Measurements from ENCODE around the gene ARL15. TPM values are rescaled to one million over a fixed set of nuclear protein-coding genes. Genes with fewer than 3 reads are reported as not detected.

ARL15 gene
- polyA plus RNA-seq, 1 of the 3 experiments (the other 2 are of a cell fraction), result 6.4 TPM

DNA sequence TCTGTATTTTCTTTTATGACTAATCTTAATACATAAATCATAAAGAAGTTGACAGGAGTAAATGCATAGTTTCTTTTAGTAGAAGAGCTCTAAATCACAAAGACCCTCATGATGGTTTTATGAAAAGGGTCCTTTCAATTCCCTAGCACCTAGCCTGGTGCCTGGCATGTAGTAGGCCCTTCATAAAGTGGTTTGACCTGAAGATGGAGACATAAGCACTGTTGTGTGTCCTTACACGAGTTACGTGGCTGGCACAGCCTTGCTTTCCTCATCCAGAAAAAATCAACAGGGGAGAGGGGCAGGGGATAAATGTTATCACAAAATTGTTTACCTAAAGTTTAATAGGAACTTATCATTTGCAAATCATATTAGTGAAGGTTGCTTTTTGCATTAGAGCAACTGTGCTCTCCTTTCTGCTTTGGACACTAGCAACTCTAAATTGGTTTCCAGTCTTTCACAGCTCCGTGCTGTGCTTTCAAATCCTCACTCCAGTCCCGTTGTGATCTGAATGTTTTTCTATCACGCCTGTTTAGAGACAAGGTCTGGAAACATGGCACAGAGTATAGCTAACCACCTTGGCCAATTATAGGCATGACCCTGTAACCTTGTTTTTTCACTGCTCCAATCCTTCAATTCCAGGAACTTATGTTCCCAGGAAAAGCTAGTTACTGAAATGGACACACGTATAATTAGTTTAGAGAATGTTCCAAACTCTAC lies 55.7 kb downstream of the ARL15 start:
- no peak for DNase-seq
- Histone ChIP-seq H3K9ac (no peak overlapping the region), H3K27ac (ENCODE audit: low read depth in 2 of 2, low read length in 1 of 2) (no peak overlapping the region), H2AFZ (ENCODE audit: low read depth) (no peak overlapping the region), H3K36me3 (replicated peaks in 1 of 2; ENCODE audit: control insufficient read depth in 1 of 2, insufficient read depth in 2 of 2, low read length in 1 of 2) (no peaks in the 10 kb centered on the region), H3K4me3 (ENCODE audit: low read depth in 2 of 2, low read length in 1 of 2) (no peak overlapping the region), H3K4me1 (ENCODE audit: control insufficient read depth in 1 of 2, insufficient read depth in 2 of 2, low read depth in 1 of 2, low read length in 1 of 2) (peaks cover 0 to 2% of the 10 kb centered on the region in 2 experiments; a peak in 1 of 4 replicates), H3K27me3 (ENCODE audit: insufficient read depth) (no peaks in the 10 kb centered on the region), H3K9me2 (no peaks in the 10 kb centered on the region), H3K9me3 (no peaks in the 10 kb centered on the region), H3K4me2 (no peak overlapping the region), H3F3A (replicated peaks; ENCODE audit: insufficient read depth) (peaks cover 3% of the 10 kb centered on the region), H3K79me2 (ENCODE audit: insufficient read depth) (peaks cover 3% of the 10 kb centered on the region), H4K20me1 (ENCODE audit: insufficient read depth) (no peaks in the 10 kb centered on the region)
- ChIA-PET CTCF (interaction anchor here (1.1 to 2.1 kb wide), 4 partner anchors 11 to 262 kb away, joined by 3 to 10 read pairs (median 6); partner anchors contain the start of gene SNX18), POLR2A (no interaction called here)
- WGBS (ENCODE audit: low lambda C conversion rate), result 71% methylated on average over 6 of the region's 6 CpGs
- TF ChIP-seq, protein P1, sequence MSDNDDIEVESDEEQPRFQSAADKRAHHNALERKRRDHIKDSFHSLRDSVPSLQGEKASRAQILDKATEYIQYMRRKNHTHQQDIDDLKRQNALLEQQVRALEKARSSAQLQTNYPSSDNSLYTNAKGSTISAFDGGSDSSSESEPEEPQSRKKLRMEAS (IDR thresholded peaks at IDR 0.05; ENCODE audit: low read depth), result no peak
- TF ChIP-seq, protein P2, sequence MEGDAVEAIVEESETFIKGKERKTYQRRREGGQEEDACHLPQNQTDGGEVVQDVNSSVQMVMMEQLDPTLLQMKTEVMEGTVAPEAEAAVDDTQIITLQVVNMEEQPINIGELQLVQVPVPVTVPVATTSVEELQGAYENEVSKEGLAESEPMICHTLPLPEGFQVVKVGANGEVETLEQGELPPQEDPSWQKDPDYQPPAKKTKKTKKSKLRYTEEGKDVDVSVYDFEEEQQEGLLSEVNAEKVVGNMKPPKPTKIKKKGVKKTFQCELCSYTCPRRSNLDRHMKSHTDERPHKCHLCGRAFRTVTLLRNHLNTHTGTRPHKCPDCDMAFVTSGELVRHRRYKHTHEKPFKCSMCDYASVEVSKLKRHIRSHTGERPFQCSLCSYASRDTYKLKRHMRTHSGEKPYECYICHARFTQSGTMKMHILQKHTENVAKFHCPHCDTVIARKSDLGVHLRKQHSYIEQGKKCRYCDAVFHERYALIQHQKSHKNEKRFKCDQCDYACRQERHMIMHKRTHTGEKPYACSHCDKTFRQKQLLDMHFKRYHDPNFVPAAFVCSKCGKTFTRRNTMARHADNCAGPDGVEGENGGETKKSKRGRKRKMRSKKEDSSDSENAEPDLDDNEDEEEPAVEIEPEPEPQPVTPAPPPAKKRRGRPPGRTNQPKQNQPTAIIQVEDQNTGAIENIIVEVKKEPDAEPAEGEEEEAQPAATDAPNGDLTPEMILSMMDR (IDR thresholded peaks at IDR 0.05), result peak; percentile 29; the same call in 1 of the 2 replicates
- TF ChIP-seq RAD21 (IDR thresholded peaks at IDR 0.05; ENCODE audit: low read length), result peak; percentile 39

DNA sequence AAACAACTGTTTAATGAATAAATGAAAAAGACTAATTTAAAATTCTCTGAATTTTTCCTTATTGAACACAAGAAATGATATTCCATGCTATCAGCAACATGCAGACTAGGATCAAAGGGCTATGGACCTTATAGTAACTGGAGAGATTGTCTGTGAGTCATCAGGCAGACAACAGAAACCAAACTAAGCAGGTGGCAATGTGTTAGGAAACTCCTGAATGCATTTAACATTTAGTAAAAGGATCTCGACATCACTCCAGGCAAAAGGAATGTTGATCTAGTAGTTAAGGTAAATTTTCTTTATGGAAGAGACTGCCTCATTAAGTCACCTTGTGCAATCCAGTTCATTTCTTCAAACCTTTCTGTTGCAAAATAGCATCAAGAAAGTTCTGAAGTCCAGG lies 58.4 kb downstream of the ARL15 start:
- WGBS (ENCODE audit: low lambda C conversion rate), result 50% methylated on average over 1 of the region's 1 CpG
- CTCF ChIA-PET, result interaction anchor here (1.0 to 1.4 kb wide), 3 partner anchors 8 to 22 kb away, joined by 3 to 4 read pairs (median 3); no protein-coding TSS in a partner anchor
- TF ChIP-seq GABPA (IDR thresholded peaks at IDR 0.05; ENCODE audit: low read depth), result no peak
- TF ChIP-seq, protein P1 (IDR thresholded peaks at IDR 0.05; ENCODE audit: low read depth), result no peak
- no peak for TF ChIP-seq RFX5 (IDR thresholded peaks at IDR 0.05; ENCODE audit: low read length)
- TF ChIP-seq RCOR1 (IDR thresholded peaks at IDR 0.05; ENCODE audit: low read length), result no peak
- TF ChIP-seq MXI1 (IDR thresholded peaks at IDR 0.05; ENCODE audit: low read depth, low read length), result no peak
- TF ChIP-seq YY1 (IDR thresholded peaks at IDR 0.05; ENCODE audit: low read depth), result no peak
- TF ChIP-seq, protein P2 (IDR thresholded peaks at IDR 0.05), result no peak
- TF ChIP-seq EZH2phosphoT487 (IDR thresholded peaks at IDR 0.05; ENCODE audit: borderline replicate concordance, low read depth), result no peak
- no peak for TF ChIP-seq NRF1 (IDR thresholded peaks at IDR 0.05; ENCODE audit: low read depth, low read length)
- TF ChIP-seq, protein P3, sequence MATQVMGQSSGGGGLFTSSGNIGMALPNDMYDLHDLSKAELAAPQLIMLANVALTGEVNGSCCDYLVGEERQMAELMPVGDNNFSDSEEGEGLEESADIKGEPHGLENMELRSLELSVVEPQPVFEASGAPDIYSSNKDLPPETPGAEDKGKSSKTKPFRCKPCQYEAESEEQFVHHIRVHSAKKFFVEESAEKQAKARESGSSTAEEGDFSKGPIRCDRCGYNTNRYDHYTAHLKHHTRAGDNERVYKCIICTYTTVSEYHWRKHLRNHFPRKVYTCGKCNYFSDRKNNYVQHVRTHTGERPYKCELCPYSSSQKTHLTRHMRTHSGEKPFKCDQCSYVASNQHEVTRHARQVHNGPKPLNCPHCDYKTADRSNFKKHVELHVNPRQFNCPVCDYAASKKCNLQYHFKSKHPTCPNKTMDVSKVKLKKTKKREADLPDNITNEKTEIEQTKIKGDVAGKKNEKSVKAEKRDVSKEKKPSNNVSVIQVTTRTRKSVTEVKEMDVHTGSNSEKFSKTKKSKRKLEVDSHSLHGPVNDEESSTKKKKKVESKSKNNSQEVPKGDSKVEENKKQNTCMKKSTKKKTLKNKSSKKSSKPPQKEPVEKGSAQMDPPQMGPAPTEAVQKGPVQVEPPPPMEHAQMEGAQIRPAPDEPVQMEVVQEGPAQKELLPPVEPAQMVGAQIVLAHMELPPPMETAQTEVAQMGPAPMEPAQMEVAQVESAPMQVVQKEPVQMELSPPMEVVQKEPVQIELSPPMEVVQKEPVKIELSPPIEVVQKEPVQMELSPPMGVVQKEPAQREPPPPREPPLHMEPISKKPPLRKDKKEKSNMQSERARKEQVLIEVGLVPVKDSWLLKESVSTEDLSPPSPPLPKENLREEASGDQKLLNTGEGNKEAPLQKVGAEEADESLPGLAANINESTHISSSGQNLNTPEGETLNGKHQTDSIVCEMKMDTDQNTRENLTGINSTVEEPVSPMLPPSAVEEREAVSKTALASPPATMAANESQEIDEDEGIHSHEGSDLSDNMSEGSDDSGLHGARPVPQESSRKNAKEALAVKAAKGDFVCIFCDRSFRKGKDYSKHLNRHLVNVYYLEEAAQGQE (IDR thresholded peaks at IDR 0.05; ENCODE audit: low read depth, low read length), result no peak
- TF ChIP-seq, protein P4, sequence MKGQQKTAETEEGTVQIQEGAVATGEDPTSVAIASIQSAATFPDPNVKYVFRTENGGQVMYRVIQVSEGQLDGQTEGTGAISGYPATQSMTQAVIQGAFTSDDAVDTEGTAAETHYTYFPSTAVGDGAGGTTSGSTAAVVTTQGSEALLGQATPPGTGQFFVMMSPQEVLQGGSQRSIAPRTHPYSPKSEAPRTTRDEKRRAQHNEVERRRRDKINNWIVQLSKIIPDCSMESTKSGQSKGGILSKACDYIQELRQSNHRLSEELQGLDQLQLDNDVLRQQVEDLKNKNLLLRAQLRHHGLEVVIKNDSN (IDR thresholded peaks at IDR 0.05; ENCODE audit: borderline replicate concordance, low read depth), result no peak
- no peak for TF ChIP-seq SMC3 (IDR thresholded peaks at IDR 0.05; ENCODE audit: low read depth, low read length)
- no peak for TF ChIP-seq RXRA (IDR thresholded peaks at IDR 0.05; ENCODE audit: borderline replicate concordance, low read depth)
- no peak for TF ChIP-seq RAD21 (IDR thresholded peaks at IDR 0.05; ENCODE audit: low read length)
- no peak for TF ChIP-seq TCF12 (IDR thresholded peaks at IDR 0.05)
- no peak for TF ChIP-seq POLR2AphosphoS5 (IDR thresholded peaks at IDR 0.05; ENCODE audit: low read depth, low read length)
- no peak for TF ChIP-seq GATA2 (CRISPR knock-in tag; IDR thresholded peaks at IDR 0.05)

More for the DNA sequence above, 58.4 kb downstream of the ARL15 start:
- POLR2A ChIA-PET, result no interaction called here
- H3K36me3 ChIP-seq (replicated peaks in 1 of 2; ENCODE audit: control insufficient read depth in 1 of 2, insufficient read depth in 2 of 2, low read length in 1 of 2), result no peaks in the 10 kb centered on the region
- H3F3A ChIP-seq (replicated peaks; ENCODE audit: insufficient read depth), result peaks cover 3% of the 10 kb centered on the region
- H2AFZ ChIP-seq (ENCODE audit: low read depth), result no peak overlapping the region
- H3K9ac ChIP-seq, result no peak overlapping the region
- no peak overlapping the region for H3K4me3 ChIP-seq (ENCODE audit: low read depth in 2 of 2, low read length in 1 of 2)
- peaks cover 5% of the 10 kb centered on the region; the same call in 1 of the 2 replicates for H3K9me3 ChIP-seq
- H3K27me3 ChIP-seq (ENCODE audit: insufficient read depth), result no peaks in the 10 kb centered on the region
- no peak overlapping the region for H3K4me2 ChIP-seq
- H3K4me1 ChIP-seq (ENCODE audit: control insufficient read depth in 1 of 2, insufficient read depth in 2 of 2, low read depth in 1 of 2, low read length in 1 of 2), result peaks cover 0 to 2% of the 10 kb centered on the region in 2 experiments; a peak in 1 of 4 replicates
- no peak for DNase-seq
- H3K9me2 ChIP-seq, result no peaks in the 10 kb centered on the region
- H3K27ac ChIP-seq (ENCODE audit: low read depth in 2 of 2, low read length in 1 of 2), result no peak overlapping the region
- H4K20me1 ChIP-seq (ENCODE audit: insufficient read depth), result no peaks in the 10 kb centered on the region
- peaks cover 3% of the 10 kb centered on the region for H3K79me2 ChIP-seq (ENCODE audit: insufficient read depth)

Data from SK-N-SH (cell line).